T-helper 22 cell (primary cell): ENCODE measurements around the gene FERMT3.
A peak's percentile ranks its signal among the peaks of the same experiment; 100 is the strongest.

ENCODE experiments used
- DNase-seq: peaks from one replicate; pipeline ENCODE4 v3.0.0-alpha.2; 2020; ENCODE audit warnings: low read depth

FERMT3 gene

GRCh38 chr11:64220798-64221197 is 14.3 kb downstream of the FERMT3 start:
- no peak for DNase-seq

DNA sequence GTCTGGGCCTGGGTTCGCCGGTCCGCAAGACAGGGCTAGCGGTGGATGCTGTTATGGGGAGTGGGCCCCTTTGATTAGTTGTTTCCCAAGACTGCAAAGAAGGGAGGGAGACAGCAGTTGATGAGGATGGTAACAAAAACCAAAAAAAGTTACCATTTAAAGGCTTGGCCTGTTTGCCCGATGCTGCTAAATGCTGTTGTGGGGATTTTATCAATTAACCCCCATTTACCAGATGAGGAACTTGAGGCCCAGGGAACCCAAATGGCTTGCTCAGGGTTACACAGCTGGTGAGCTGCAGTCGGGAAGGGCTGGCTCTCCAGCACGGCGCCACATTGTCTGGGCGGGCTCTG is 16.1 kb downstream of the FERMT3 start:
- no peak for DNase-seq

DNA sequence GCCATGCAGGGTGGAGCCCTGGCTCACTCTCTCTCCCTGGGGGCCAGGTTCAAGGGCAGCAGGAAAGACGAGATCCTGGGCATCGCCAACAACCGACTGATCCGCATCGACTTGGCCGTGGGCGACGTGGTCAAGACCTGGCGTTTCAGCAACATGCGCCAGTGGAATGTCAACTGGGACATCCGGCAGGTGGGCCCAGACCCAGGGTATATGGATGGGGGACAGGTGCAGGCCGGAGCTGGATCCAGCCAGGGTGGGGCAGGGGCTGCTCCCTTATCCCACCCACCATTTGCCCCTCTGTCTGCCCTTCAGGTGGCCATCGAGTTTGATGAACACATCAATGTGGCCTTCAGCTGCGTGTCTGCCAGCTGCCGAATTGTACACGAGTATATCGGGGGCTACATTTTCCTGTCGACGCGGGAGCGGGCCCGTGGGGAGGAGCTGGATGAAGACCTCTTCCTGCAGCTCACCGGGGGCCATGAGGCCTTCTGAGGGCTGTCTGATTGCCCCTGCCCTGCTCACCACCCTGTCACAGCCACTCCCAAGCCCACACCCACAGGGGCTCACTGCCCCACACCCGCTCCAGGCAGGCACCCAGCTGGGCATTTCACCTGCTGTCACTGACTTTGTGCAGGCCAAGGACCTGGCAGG is 16.6 kb downstream of the FERMT3 start:
- no peak for DNase-seq

DNA sequence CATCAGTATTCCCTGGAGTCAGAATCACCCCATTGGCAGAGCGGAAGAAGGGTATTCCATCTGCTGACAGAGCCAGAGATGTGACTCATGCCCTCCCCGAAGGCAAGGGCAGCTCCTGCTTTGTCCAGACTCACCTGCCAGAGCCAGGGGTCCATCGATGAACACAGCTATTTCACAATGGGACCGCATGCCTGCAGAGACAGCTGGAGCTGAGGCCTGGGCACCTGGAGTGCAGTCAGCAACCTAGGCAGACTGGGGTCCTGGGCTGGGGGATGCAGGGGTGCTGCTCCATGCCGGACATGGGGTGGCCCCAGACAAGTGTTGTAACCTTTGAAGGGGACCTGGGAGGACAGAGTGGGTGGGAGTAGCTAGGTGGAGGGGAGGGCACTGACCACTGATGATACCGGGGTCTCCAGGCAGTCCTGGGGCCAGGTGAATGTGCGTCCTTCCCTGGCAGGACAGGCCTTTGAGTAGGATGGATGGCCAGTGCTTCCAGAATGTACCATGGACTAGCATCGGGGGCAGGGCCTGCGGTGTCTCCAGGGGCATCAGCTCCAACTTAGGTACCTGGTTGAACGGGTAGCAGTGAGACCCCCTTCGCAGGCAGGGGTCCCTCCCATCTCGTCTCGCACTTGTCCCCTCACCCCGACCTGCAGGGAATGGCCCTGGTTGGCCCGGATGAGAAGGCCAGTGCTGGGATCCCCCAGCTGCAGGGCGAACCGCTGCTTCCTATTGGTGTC is 17.8 kb downstream of the FERMT3 start:
- no peak for DNase-seq

- no peak for DNase-seq
These were observed 18.5 kb downstream of the FERMT3 start for GRCh38 chr11:64224891-64225607.

- peak; percentile 81 for DNase-seq
These were observed 19.3 kb downstream of the FERMT3 start, which contains the start of the genes NUDT22 and TRPT1 for GRCh38 chr11:64225608-64226506. NUDT22 (plus strand) TSS chr11:64226274; CDS start chr11:64226653, 379 bp downstream. TRPT1 (minus strand) TSS chr11:64226186; CDS start chr11:64225860, 326 bp downstream.

DNA sequence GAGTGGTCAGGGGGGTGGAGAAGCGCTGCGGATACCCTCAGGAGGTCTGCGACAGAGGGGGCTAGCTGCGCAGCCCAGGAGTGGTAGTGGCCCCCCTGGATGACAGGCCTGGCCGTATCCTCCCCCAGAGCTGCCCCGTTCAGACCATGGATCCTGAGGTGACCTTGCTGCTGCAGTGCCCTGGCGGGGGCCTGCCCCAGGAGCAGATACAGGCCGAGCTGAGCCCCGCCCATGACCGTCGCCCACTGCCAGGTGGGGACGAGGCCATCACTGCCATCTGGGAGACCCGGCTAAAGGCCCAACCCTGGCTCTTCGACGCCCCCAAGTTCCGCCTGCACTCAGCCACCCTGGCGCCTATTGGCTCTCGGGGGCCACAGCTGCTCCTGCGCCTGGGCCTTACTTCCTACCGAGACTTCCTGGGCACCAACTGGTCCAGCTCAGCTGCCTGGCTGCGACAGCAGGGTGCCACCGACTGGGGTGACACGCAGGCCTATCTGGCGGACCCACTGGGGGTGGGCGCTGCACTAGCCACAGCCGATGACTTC is 20.1 kb downstream of the FERMT3 start:
- DNase-seq = peak; percentile 60

- no peak for DNase-seq
These were observed 21.0 kb downstream of the FERMT3 start for GRCh38 chr11:64227405-64227956.

DNA sequence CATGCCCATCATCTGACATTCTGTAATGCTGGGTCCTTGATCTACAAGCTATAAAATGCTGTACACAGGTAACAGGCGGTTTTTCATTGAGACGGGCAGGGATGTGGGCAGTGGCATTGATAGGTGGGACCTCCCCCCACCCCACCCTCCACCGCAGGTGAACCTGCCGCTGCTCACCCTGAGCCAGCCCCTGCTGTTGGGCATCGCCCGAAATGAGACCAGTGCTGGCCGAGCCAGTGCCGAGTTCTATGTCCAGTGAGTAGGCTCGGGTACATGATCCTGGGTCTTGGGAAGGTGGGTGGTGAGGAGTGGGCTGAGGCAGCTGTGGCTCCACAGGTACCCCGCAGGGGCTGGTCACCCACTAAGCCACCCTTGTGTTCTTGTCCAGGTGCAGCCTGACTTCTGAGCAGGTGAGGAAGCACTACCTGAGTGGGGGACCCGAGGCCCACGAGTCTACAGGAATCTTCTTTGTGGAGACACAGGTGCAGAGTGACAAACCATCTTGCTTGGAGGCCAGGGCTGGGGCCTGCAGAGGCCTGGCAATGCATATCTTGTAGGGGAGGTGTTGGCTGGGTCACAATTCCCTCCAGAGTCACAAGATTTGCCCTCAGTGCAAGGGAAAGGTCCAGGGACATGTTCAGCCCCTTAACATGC is 22.7 kb downstream of the FERMT3 start:
- DNase-seq = no peak

- no peak for DNase-seq
These were observed 23.2 kb downstream of the FERMT3 start for GRCh38 chr11:64229744-64230170.

GRCh38 chr11:64230171-64230984 is 23.9 kb downstream of the FERMT3 start, which contains the start of gene DNAJC4:
DNAJC4 (plus strand) TSS chr11:64230548; CDS start chr11:64230855, 307 bp downstream.
- peak; percentile 83 for DNase-seq

- DNase-seq = no peak
These were observed 24.5 kb downstream of the FERMT3 start for GRCh38 chr11:64230985-64231365.

GRCh38 chr11:64231546-64231945 is 25.0 kb downstream of the FERMT3 start:
- no peak for DNase-seq

DNA sequence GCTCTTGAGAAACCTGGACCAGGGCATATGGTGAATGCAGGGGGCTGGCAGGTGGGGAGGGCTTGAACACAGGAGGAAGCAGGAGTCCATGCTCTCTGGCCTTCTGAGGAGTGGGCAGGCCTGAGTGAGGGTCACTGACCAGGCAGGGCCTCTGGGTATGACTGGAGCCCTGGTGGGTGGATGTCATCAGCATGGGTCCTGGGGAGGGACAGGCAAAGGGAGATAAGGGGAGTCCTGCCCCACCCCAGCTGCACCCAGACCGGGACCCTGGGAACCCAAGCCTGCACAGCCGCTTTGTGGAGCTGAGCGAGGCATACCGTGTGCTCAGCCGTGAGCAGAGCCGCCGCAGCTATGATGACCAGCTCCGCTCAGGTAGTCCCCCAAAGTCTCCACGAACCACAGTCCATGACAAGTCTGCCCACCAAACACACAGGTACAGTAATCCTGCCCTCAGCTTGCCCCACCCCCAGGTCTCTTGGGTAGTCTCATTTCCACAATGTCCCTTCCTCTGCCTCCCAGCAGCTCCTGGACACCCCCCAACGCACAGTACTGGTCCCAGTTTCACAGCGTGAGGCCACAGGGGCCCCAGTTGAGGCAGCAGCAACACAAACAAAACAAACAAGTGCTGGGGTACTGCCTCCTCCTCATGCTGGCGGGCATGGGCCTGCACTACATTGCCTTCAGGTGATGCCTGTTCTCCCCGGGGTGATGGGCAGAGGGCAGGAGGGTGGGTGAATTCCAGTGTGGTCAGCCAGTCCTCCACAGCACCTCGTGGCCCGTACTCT is 25.9 kb downstream of the FERMT3 start:
- DNase-seq = no peak

GRCh38 chr11:64232967-64233315 is 26.4 kb downstream of the FERMT3 start:
- DNase-seq = no peak

DNA sequence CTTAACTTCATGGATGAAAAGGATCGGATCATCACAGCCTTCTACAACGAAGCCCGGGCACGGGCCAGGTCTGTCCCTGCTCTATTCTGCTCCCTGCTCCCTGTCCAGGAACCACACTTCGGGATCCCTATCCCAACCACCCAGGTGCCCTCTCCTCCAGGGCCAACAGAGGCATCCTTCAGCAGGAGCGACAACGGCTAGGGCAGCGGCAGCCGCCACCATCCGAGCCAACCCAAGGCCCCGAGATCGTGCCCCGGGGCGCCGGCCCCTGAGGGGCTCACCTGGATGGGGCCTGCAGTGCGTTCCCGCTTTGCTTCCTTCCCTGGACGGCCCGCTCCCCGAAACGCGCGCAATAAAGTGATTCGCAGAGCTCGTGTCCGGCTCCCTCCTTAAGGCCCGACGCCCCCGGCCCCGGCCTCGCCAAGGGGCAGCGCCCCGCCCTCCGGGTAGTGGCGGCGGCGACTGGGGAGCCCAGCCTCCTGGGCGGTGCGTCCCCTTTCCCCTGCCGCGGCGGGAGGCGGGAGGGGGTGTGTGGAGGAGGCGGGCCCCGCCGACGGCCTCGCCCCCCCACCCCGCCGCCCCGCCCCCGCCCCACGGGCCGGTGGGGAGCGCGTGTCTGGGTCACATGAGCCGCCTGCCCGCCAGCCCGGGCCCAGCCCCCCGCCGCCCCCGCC is 27.5 kb downstream of the FERMT3 start, which contains the start of gene VEGFB:
Gene VEGFB (plus strand): TSS at position 672 of the 674 bp plus-strand sequence. CDS start 250 bp downstream, outside the sequence.
- peak; percentile 70 for DNase-seq

- peak; percentile 44 for DNase-seq
These were observed 28.3 kb downstream of the FERMT3 start for GRCh38 chr11:64234647-64235379.
